Activated CD4-positive, alpha-beta T cell treated with anti-CD3 and anti-CD28 coated beads, Interleukin-2, amount 10 ng/mL, durations not matched to agents 24 days and 14 days (primary cell): ENCODE measurements around the gene UBE2U. TPM values are rescaled to one million over a fixed set of nuclear protein-coding genes. Genes with fewer than 3 reads are reported as not detected.
A peak's percentile ranks its signal among the peaks of the same experiment; 100 is the strongest.
"Not testable (repeated sequence)": the region's sequence is repeated elsewhere in the genome, so short reads cannot be mapped to it uniquely, and the experiment has no call there.

ENCODE experiments used
- DNase-seq: peaks from one replicate; pipeline ENCODE4 v3.0.0; 2022
- H3K27ac Mint-ChIP-seq: one replicate; pipeline ENCODE4 v1.8.0; 2022; ENCODE audit warnings: mild to moderate bottlenecking, mixed read lengths
- H3K27me3 Mint-ChIP-seq: one replicate; pipeline ENCODE4 v1.8.0; 2022; ENCODE audit warnings: mixed read lengths
- H3K36me3 Mint-ChIP-seq: one replicate; pipeline ENCODE4 v1.8.0; 2022; ENCODE audit warnings: low read depth, mild to moderate bottlenecking, mixed read lengths
- H3K4me1 Mint-ChIP-seq: one replicate; pipeline ENCODE4 v1.8.0; 2021; ENCODE audit warnings: mixed read lengths
- H3K4me3 Mint-ChIP-seq: one replicate; pipeline ENCODE4 v1.8.0; 2022; ENCODE audit warnings: mild to moderate bottlenecking, moderate library complexity, mixed read lengths
- H3K9me3 Mint-ChIP-seq: one replicate; pipeline ENCODE4 v1.8.0; 2021; ENCODE audit warnings: mixed read lengths
- intact Hi-C: fragments of 100-400 bp; cut with micrococcal nuclease; formaldehyde crosslinking; loops from one replicate; pipeline ENCODE4 v1.15.1; 2023
- total RNA-seq: library from RNA; stranded (reverse); gene quantifications from 2 replicates; pipeline ENCODE4 v1.2.3, GENCODE V29; 2022

UBE2U gene
- total RNA-seq, 1 donor from 2014 or later = not detected

GRCh38 chr1:64235910-64236309, 32.5 kb downstream of the UBE2U start:
- Mint-ChIP-seq H3K27ac (no peak overlapping the region), H3K4me3 (no peak overlapping the region), H3K27me3 (peaks cover 25% of the 10 kb centered on the region), H3K9me3 (no peaks in the 10 kb centered on the region), H3K4me1 (no peaks in the 10 kb centered on the region), H3K36me3 (no peaks in the 10 kb centered on the region)
- no peak for DNase-seq
- intact Hi-C loops = no loop called here

- Mint-ChIP-seq H3K27ac (no peak overlapping the region), H3K36me3 (no peaks in the 10 kb centered on the region), H3K4me1 (no peaks in the 10 kb centered on the region), H3K27me3 (peaks cover 23% of the 10 kb centered on the region), H3K4me3 (no peak overlapping the region), H3K9me3 (no peaks in the 10 kb centered on the region)
- intact Hi-C loops = no loop called here
- DNase-seq = no peak
Observed at GRCh38 chr1:64236541-64236954, 33.1 kb downstream of the UBE2U start.

- peaks cover 15% of the 10 kb centered on the region for H3K27me3 Mint-ChIP-seq
- DNase-seq, H3K36me3 Mint-ChIP-seq, H3K27ac Mint-ChIP-seq, H3K4me3 Mint-ChIP-seq, H3K9me3 Mint-ChIP-seq, intact Hi-C loops, H3K4me1 Mint-ChIP-seq: not testable (repeated sequence)
Observed at GRCh38 chr1:64239519-64239918, 36.1 kb downstream of the UBE2U start.

GRCh38 chr1:64240206-64240605, 36.8 kb downstream of the UBE2U start:
- H3K36me3 Mint-ChIP-seq = no peaks in the 10 kb centered on the region

GRCh38 chr1:64241069-64241468, 37.6 kb downstream of the UBE2U start:
- Mint-ChIP-seq H3K4me3 (no peak overlapping the region), H3K27me3 (peaks cover 11% of the 10 kb centered on the region), H3K9me3 (no peaks in the 10 kb centered on the region), H3K27ac (no peak overlapping the region), H3K36me3 (no peaks in the 10 kb centered on the region), H3K4me1 (peaks cover 10% of the 10 kb centered on the region)
- intact Hi-C loops = loop anchor here (2.0 to 10.0 kb wide), 2 partner anchors 548 to 1396 kb away; no protein-coding TSS in a partner anchor
- no peak for DNase-seq

More at GRCh38 chr1:64240206-64240605, 36.8 kb downstream of the UBE2U start:
- H3K4me3 Mint-ChIP-seq = no peak overlapping the region
- H3K4me1 Mint-ChIP-seq = peaks cover 5% of the 10 kb centered on the region
- intact Hi-C loops = loop anchor here (2.0 to 10.0 kb wide), 2 partner anchors 547 to 1395 kb away; no protein-coding TSS in a partner anchor
- no peak overlapping the region for H3K27ac Mint-ChIP-seq
- peaks cover 11% of the 10 kb centered on the region for H3K27me3 Mint-ChIP-seq
- DNase-seq = no peak
- no peaks in the 10 kb centered on the region for H3K9me3 Mint-ChIP-seq

- no peak overlapping the region for H3K27ac Mint-ChIP-seq
- peaks cover 10% of the 10 kb centered on the region for H3K4me1 Mint-ChIP-seq
- H3K4me3 Mint-ChIP-seq = peak overlapping the region; percentile 16
- no peaks in the 10 kb centered on the region for H3K36me3 Mint-ChIP-seq
- H3K27me3 Mint-ChIP-seq = peaks cover 13% of the 10 kb centered on the region
- intact Hi-C loops = loop anchor here (1.0 to 10.0 kb wide), 2 partner anchors 628 to 1398 kb away; no protein-coding TSS in a partner anchor
- DNase-seq = no peak
- no peaks in the 10 kb centered on the region for H3K9me3 Mint-ChIP-seq
Observed at GRCh38 chr1:64242895-64243756, 39.7 kb downstream of the UBE2U start.

GRCh38 chr1:64243757-64244080, 40.3 kb downstream of the UBE2U start:
- H3K27me3 Mint-ChIP-seq = peaks cover 12% of the 10 kb centered on the region

GRCh38 chr1:64245495-64245894, 42.1 kb downstream of the UBE2U start:
- H3K27ac Mint-ChIP-seq = peak overlapping the region; percentile 7
- peak overlapping the region; percentile 42 for H3K4me3 Mint-ChIP-seq
- peaks cover 10% of the 10 kb centered on the region for H3K4me1 Mint-ChIP-seq
- peaks cover 11% of the 10 kb centered on the region for H3K27me3 Mint-ChIP-seq
- no peak for DNase-seq
- intact Hi-C loops = loop anchor here (5.0 to 10.0 kb wide), 3 partner anchors 473 to 1401 kb away; partner anchors contain the start of gene ROR1
- H3K9me3 Mint-ChIP-seq = no peaks in the 10 kb centered on the region
- no peaks in the 10 kb centered on the region for H3K36me3 Mint-ChIP-seq

More at GRCh38 chr1:64243757-64244080, 40.3 kb downstream of the UBE2U start:
- DNase-seq = no peak
- intact Hi-C loops = loop anchor here (1.0 to 10.0 kb wide), 2 partner anchors 628 to 1399 kb away; no protein-coding TSS in a partner anchor
- Mint-ChIP-seq H3K36me3 (no peaks in the 10 kb centered on the region), H3K4me1 (peaks cover 10% of the 10 kb centered on the region), H3K27ac (no peak overlapping the region), H3K4me3 (peak overlapping the region; percentile 16), H3K9me3 (no peaks in the 10 kb centered on the region)

- no peaks in the 10 kb centered on the region for H3K36me3 Mint-ChIP-seq
- DNase-seq = no peak
- intact Hi-C loops = loop anchor here (1.0 to 10.0 kb wide), 4 partner anchors 109 to 1402 kb away; partner anchors contain the start of gene ROR1
- H3K27me3 Mint-ChIP-seq = peaks cover 9% of the 10 kb centered on the region
- no peak overlapping the region for H3K4me3 Mint-ChIP-seq
- H3K4me1 Mint-ChIP-seq = peaks cover 10% of the 10 kb centered on the region
- H3K27ac Mint-ChIP-seq = no peak overlapping the region
- no peaks in the 10 kb centered on the region for H3K9me3 Mint-ChIP-seq
Observed at GRCh38 chr1:64246294-64246917, 43.0 kb downstream of the UBE2U start.

GRCh38 chr1:64248065-64248464, 44.6 kb downstream of the UBE2U start:
- no peak overlapping the region for H3K4me3 Mint-ChIP-seq

GRCh38 chr1:64250472-64250871, 47.0 kb downstream of the UBE2U start:
- H3K4me3 Mint-ChIP-seq, DNase-seq, H3K9me3 Mint-ChIP-seq, intact Hi-C loops, H3K27ac Mint-ChIP-seq, H3K36me3 Mint-ChIP-seq, H3K4me1 Mint-ChIP-seq: not testable (repeated sequence)
- peaks cover 31% of the 10 kb centered on the region for H3K27me3 Mint-ChIP-seq

More at GRCh38 chr1:64248065-64248464, 44.6 kb downstream of the UBE2U start:
- peaks cover 11% of the 10 kb centered on the region for H3K27me3 Mint-ChIP-seq
- no peak for DNase-seq
- H3K27ac Mint-ChIP-seq = no peak overlapping the region
- H3K36me3 Mint-ChIP-seq = no peaks in the 10 kb centered on the region
- H3K9me3 Mint-ChIP-seq = no peaks in the 10 kb centered on the region
- peaks cover 8% of the 10 kb centered on the region for H3K4me1 Mint-ChIP-seq
- intact Hi-C loops = loop anchor here (5.0 to 10.0 kb wide), 3 partner anchors 476 to 1403 kb away; partner anchors contain the start of gene ROR1

GRCh38 chr1:64251971-64252370, 48.5 kb downstream of the UBE2U start:
- Mint-ChIP-seq H3K9me3 (peaks cover 10% of the 10 kb centered on the region), H3K27ac (no peak overlapping the region), H3K27me3 (peaks cover 37% of the 10 kb centered on the region), H3K4me3 (no peak overlapping the region), H3K36me3 (no peaks in the 10 kb centered on the region), H3K4me1 (no peaks in the 10 kb centered on the region)
- intact Hi-C loops = no loop called here
- no peak for DNase-seq

GRCh38 chr1:64257233-64257632, 53.8 kb downstream of the UBE2U start:
- intact Hi-C loops, H3K27ac Mint-ChIP-seq, DNase-seq, H3K4me1 Mint-ChIP-seq, H3K36me3 Mint-ChIP-seq, H3K4me3 Mint-ChIP-seq: not testable (repeated sequence)
- Mint-ChIP-seq H3K9me3 (peaks cover 14% of the 10 kb centered on the region), H3K27me3 (peaks cover 43% of the 10 kb centered on the region)

GRCh38 chr1:64258444-64258843, 55.0 kb downstream of the UBE2U start:
- H3K4me3 Mint-ChIP-seq, intact Hi-C loops, H3K27ac Mint-ChIP-seq, H3K36me3 Mint-ChIP-seq, DNase-seq, H3K4me1 Mint-ChIP-seq: not testable (repeated sequence)
- Mint-ChIP-seq H3K27me3 (peaks cover 48% of the 10 kb centered on the region), H3K9me3 (peaks cover 14% of the 10 kb centered on the region)
